ENCODE results near the gene TAF5. TPM values are rescaled to one million over a fixed set of nuclear protein-coding genes. Genes with fewer than 3 reads are reported as not detected.
A peak's percentile ranks its signal among the peaks of the same experiment; 100 is the strongest.

The TAF5 gene
- total and polyA plus RNA-seq, 4 donors = 2.0 to 5.4 (median 2.6) TPM

- H3K9me3 ChIP-seq (ENCODE audit: control insufficient read depth in 4 of 4, insufficient read depth in 3 of 4, low read length in 3 of 4) = no peaks in the 10 kb centered on the region
- peaks cover 7 to 21% (median 15%) of the 10 kb centered on the region in 5 donors for H3K4me1 ChIP-seq (ENCODE audit: control insufficient read depth in 5 of 5, insufficient read depth in 5 of 5, low read length in 5 of 5)
- H3K36me3 ChIP-seq (ENCODE audit: control insufficient read depth in 4 of 4, insufficient read depth in 4 of 4, low read length in 4 of 4) = peaks cover 12 to 31% (median 14%) of the 10 kb centered on the region in 4 donors
- peak overlapping the region; percentile 41 to 59 for H3K9ac ChIP-seq (ENCODE audit: insufficient read depth in 1 of 2, low read length in 2 of 2)
- no peak for ATAC-seq (ENCODE audit: insufficient read depth, low FRiP score)
- TF ChIP-seq CTCF (IDR thresholded peaks at IDR 0.05; ENCODE audit: control extremely low read depth, extremely low read depth) = no peak
- peak in 1 of 3 donors; percentile 2 for DNase-seq
- H3K27me3 ChIP-seq (ENCODE audit: control insufficient read depth in 3 of 3, insufficient read depth in 3 of 3, low read length in 2 of 3) = no peaks in the 10 kb centered on the region
- peak overlapping the region; percentile 60 to 77 for H3K27ac ChIP-seq (ENCODE audit: low read depth in 1 of 2, low read length in 1 of 2)
- WGBS, 2 donors = 0 to 1% methylated on average over 8 of the region's 8 CpGs
- peak overlapping the region; percentile 87 for H3K4me3 ChIP-seq
Observed at GRCh38 chr10:103396789-103397087, 29.0 kb downstream of the TAF5 start.

GRCh38 chr10:103397191-103397825, 29.5 kb downstream of the TAF5 start:
- Histone ChIP-seq H3K36me3 (ENCODE audit: control insufficient read depth in 4 of 4, insufficient read depth in 4 of 4, low read length in 4 of 4) (peaks cover 14 to 34% (median 17%) of the 10 kb centered on the region in 4 donors), H3K4me1 (ENCODE audit: control insufficient read depth in 5 of 5, insufficient read depth in 5 of 5, low read length in 5 of 5) (peaks cover 7 to 21% (median 15%) of the 10 kb centered on the region in 5 donors), H3K27ac (ENCODE audit: low read depth in 1 of 2, low read length in 1 of 2) (peak overlapping the region in 1 of 2 donors; percentile 77), H3K27me3 (ENCODE audit: control insufficient read depth in 3 of 3, insufficient read depth in 3 of 3, low read length in 2 of 3) (no peaks in the 10 kb centered on the region), H3K4me3 (peak overlapping the region; percentile 87), H3K9me3 (ENCODE audit: control insufficient read depth in 4 of 4, insufficient read depth in 3 of 4, low read length in 3 of 4) (no peaks in the 10 kb centered on the region), H3K9ac (ENCODE audit: insufficient read depth in 1 of 2, low read length in 2 of 2) (peak overlapping the region; percentile 41 to 59)
- ATAC-seq (ENCODE audit: insufficient read depth, low FRiP score) = no peak
- 65 to 77% methylated on average over 19 of the region's 19 CpGs for WGBS, 2 donors
- TF ChIP-seq CTCF (IDR thresholded peaks at IDR 0.05; ENCODE audit: control extremely low read depth, extremely low read depth) = no peak
- DNase-seq = no peak

- WGBS, 2 donors = 92 to 94% methylated on average over 2 of the region's 2 CpGs
- DNase-seq (no peak), ATAC-seq (ENCODE audit: insufficient read depth, low FRiP score) (no peak)
- Histone ChIP-seq H3K9me3 (ENCODE audit: control insufficient read depth in 4 of 4, insufficient read depth in 3 of 4, low read length in 3 of 4) (no peaks in the 10 kb centered on the region), H3K27me3 (ENCODE audit: control insufficient read depth in 3 of 3, insufficient read depth in 3 of 3, low read length in 2 of 3) (no peaks in the 10 kb centered on the region), H3K36me3 (ENCODE audit: control insufficient read depth in 4 of 4, insufficient read depth in 4 of 4, low read length in 4 of 4) (peaks cover 39 to 59% (median 47%) of the 10 kb centered on the region in 4 donors), H3K4me3 (no peak overlapping the region), H3K27ac (ENCODE audit: low read depth in 1 of 2, low read length in 1 of 2) (no peak overlapping the region), H3K4me1 (ENCODE audit: control insufficient read depth in 5 of 5, insufficient read depth in 5 of 5, low read length in 5 of 5) (no peaks in the 10 kb centered on the region), H3K9ac (ENCODE audit: insufficient read depth in 1 of 2, low read length in 2 of 2) (no peak overlapping the region)
- no peak for TF ChIP-seq CTCF (IDR thresholded peaks at IDR 0.05; ENCODE audit: control extremely low read depth, extremely low read depth)
Observed at GRCh38 chr10:103413564-103413963, 45.8 kb downstream of the TAF5 start.

- H3K4me1 ChIP-seq (ENCODE audit: control insufficient read depth in 5 of 5, insufficient read depth in 5 of 5, low read length in 5 of 5) = no peaks in the 10 kb centered on the region
- H3K9ac ChIP-seq (ENCODE audit: insufficient read depth in 1 of 2, low read length in 2 of 2) = no peak overlapping the region
- TF ChIP-seq CTCF (IDR thresholded peaks at IDR 0.05; ENCODE audit: control extremely low read depth, extremely low read depth) = no peak
- no peak overlapping the region for H3K4me3 ChIP-seq
- peaks cover 49 to 70% (median 58%) of the 10 kb centered on the region in 4 donors for H3K36me3 ChIP-seq (ENCODE audit: control insufficient read depth in 4 of 4, insufficient read depth in 4 of 4, low read length in 4 of 4)
- H3K27me3 ChIP-seq (ENCODE audit: control insufficient read depth in 3 of 3, insufficient read depth in 3 of 3, low read length in 2 of 3) = no peaks in the 10 kb centered on the region
- DNase-seq (no peak), ATAC-seq (ENCODE audit: insufficient read depth, low FRiP score) (no peak)
- WGBS, 2 donors = 84 to 89% methylated on average over 8 of the region's 8 CpGs
- no peaks in the 10 kb centered on the region for H3K9me3 ChIP-seq (ENCODE audit: control insufficient read depth in 4 of 4, insufficient read depth in 3 of 4, low read length in 3 of 4)
- no peak overlapping the region for H3K27ac ChIP-seq (ENCODE audit: low read depth in 1 of 2, low read length in 1 of 2)
Observed at GRCh38 chr10:103415581-103415980, 47.8 kb downstream of the TAF5 start.
